Measurements from ENCODE around the gene STAT6. TPM values are rescaled to one million over a fixed set of nuclear protein-coding genes. Genes with fewer than 3 reads are reported as not detected.

Gene STAT6
- total and polyA plus RNA-seq, 2 of the 8 experiments (the other 6 are each of a cell fraction or from before 2014, with no cell fraction given) = 32.9 to 38.7 TPM

DNA sequence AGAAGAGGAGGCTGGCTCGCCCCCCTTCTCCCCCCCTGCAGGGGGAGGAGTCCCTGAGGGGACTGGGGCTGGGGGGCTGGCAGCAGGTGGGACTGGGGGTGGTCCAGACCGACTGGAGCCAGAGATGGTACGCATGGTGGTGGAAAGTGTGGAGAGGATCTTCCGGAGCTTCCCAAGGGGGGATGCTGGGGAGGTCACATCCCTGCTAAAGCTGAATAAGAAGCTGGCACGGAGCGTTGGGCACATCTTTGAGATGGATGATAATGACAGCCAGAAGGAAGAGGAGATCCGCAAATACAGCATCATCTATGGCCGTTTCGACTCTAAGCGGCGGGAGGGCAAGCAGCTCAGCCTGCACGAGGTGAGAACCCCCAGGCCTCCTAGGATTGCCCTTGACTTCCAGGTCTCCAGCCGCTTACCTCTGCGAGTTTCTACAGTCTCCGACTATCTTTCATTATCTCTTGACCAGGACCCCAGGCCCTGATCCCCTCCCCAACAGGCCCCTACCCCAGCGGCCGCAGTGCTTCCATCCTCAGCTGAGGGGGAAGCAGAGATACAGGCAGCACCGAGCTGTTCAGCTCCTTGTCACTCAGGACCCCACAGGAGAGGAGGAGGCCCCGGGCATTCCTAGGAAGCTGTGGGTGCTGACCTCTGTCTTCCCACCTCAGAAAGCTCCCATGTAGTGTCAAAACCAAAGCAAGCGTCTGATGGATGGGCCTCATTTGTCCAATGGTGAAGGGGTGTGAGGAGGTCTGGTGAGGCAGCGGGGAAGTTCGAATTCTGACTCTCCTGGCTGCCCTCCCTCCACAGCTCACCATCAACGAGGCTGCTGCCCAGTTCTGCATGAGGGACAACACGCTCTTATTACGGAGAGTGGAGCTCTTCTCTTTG lies 19.3 kb downstream of the STAT6 start:
- H2BK5ac ChIP-seq (ENCODE audit: low read depth, low read length) = no peak overlapping the region
- H2AFZ ChIP-seq (ENCODE audit: low read length) = no peak overlapping the region
- H2AK5ac ChIP-seq (ENCODE audit: low read depth, low read length) = no peak overlapping the region
- ChIA-PET CTCF (ENCODE audit: partially characterized antibody) (interaction anchor here (0.6 to 14.0 kb wide), 29 partner anchors 8 to 455 kb away, joined by 3 to 325 read pairs (median 4); partner anchors contain the start of genes MYO1A, NEMP1, STAT6 and TAC3), POLR2A (ENCODE audit: partially characterized antibody) (interaction anchor here (0.9 to 16.5 kb wide), 12 partner anchors 6 to 367 kb away, joined by 3 to 352 read pairs (median 8); partner anchors contain the start of genes LRP1, NACA, NEMP1 and STAT6)
- H3K23me2 ChIP-seq (ENCODE audit: low read depth, low read length) = peaks cover 16% of the 10 kb centered on the region
- no peak overlapping the region for H3K23ac ChIP-seq (ENCODE audit: insufficient read length)
- FAIRE-seq (no peak), DNase-seq (ENCODE audit: low read depth in 1 of 2, low spot score in 2 of 2) (no peak)
- H4K20me1 ChIP-seq (replicated peaks in 1 of 2; ENCODE audit: control insufficient read depth in 1 of 2, insufficient read depth in 2 of 2, low read length in 2 of 2) = peaks cover 4 to 11% of the 10 kb centered on the region in 2 experiments
- no peaks in the 10 kb centered on the region for H3K9me3 ChIP-seq (ENCODE audit: insufficient read depth in 2 of 2, low read depth in 1 of 2, low read length in 1 of 2)
- H3K4ac ChIP-seq (replicated peaks; ENCODE audit: insufficient read length, low read depth, low read length) = no peak overlapping the region
- no peak for TF ChIP-seq TAF1 (IDR thresholded peaks at IDR 0.05; ENCODE audit: low read depth, low read length)
- TF ChIP-seq POLR2A (IDR thresholded peaks at IDR 0.05; ENCODE audit: control extremely low read depth in 1 of 2, low read depth in 2 of 2, low read length in 2 of 2) = 0 out of 3 replicates have a peak, but pooled peaks of 1 of the 2 experiments have one; percentile 13
- no peak overlapping the region for H4K8ac ChIP-seq (ENCODE audit: extremely low read depth, insufficient read depth, low read length)
- no peak overlapping the region for H2BK12ac ChIP-seq (ENCODE audit: low read depth, low read length)
- peaks cover 0 to 18% of the 10 kb centered on the region in 2 experiments; a peak in 1 of 4 replicates for H3K79me2 ChIP-seq (ENCODE audit: control insufficient read depth in 1 of 2, insufficient read depth in 2 of 2, low read length in 2 of 2)
- WGBS, 2 experiments (ENCODE audit: extremely low coverage in 1 of 2, insufficient coverage in 1 of 2, insufficient read length in 1 of 2, insufficient replicate concordance in 2 of 2, low coverage in 1 of 2, low lambda C conversion rate in 2 of 2, missing lambda C conversion rate in 1 of 2) = 93% methylated on average over 20 of the region's 25 CpGs; no CpG with 5 or more reads in 1 of the 2 experiments
- H4K91ac ChIP-seq (replicated peaks; ENCODE audit: insufficient read length, low read length) = no peak overlapping the region
- H3K27ac ChIP-seq (ENCODE audit: low read depth, low read length) = no peak overlapping the region
- no peak overlapping the region for H2BK15ac ChIP-seq (ENCODE audit: low read length)
- no peak overlapping the region for H4K5ac ChIP-seq (ENCODE audit: insufficient read length, low read depth, low read length)
- peaks cover 0 to 32% (median 21%) of the 10 kb centered on the region in 4 experiments; a peak in 6 of 7 replicates for H3K4me1 ChIP-seq (replicated peaks in 1 of 4; ENCODE audit: control insufficient read depth in 3 of 4, insufficient read depth in 4 of 4, low read length in 3 of 4)
- no peak overlapping the region for H3K4me3 ChIP-seq (ENCODE audit: extremely low read depth in 1 of 4, insufficient read depth in 2 of 4, low read depth in 3 of 4, low read length in 4 of 4)
- H3K56ac ChIP-seq (replicated peaks; ENCODE audit: insufficient read length, low read depth, low read length) = no peak overlapping the region
- no peak overlapping the region for H2BK20ac ChIP-seq (ENCODE audit: low read length)
- H3K79me1 ChIP-seq (ENCODE audit: low read depth, low read length) = peaks cover 4% of the 10 kb centered on the region
- no peak overlapping the region; a peak in 1 of 4 replicates for H3K4me2 ChIP-seq (ENCODE audit: insufficient read depth in 1 of 2, low read depth in 2 of 2, low read length in 2 of 2)
- peaks cover 9 to 32% (median 18%) of the 10 kb centered on the region in 4 experiments for H3K36me3 ChIP-seq (ENCODE audit: control insufficient read depth in 2 of 4, insufficient read depth in 4 of 4, low read length in 3 of 4)
- no peak overlapping the region for H3K14ac ChIP-seq (ENCODE audit: insufficient read length)
- H3K9ac ChIP-seq (replicated peaks in 1 of 4; ENCODE audit: extremely low read depth in 1 of 4, low read depth in 3 of 4, low read length in 3 of 4) = no peak overlapping the region
- no peak overlapping the region for H2BK120ac ChIP-seq (replicated peaks; ENCODE audit: low read depth, low read length)
- no peak overlapping the region for H3K18ac ChIP-seq (ENCODE audit: extremely low read depth, low read length)
- H3K27me3 ChIP-seq (replicated peaks in 1 of 4; ENCODE audit: control insufficient read depth in 3 of 4, extremely low read depth in 1 of 4, insufficient read depth in 3 of 4, low read length in 3 of 4) = no peaks in the 10 kb centered on the region

All from H1 (cell line).